Liver (tissue), 3 donors: ENCODE data around the gene SMIM10L2A.

ENCODE experiments used
- GABPA ChIP-seq, 2 donors: IDR thresholded peaks in 1 of 2; conservative IDR thresholded peaks in 1 of 2; 2 replicates each; pipeline ENCODE4 v1.6.1; 2016; ENCODE audit warnings: antibody characterized with exemption in 2 of 2, mild to moderate bottlenecking in 1 of 2, moderate library complexity in 1 of 2
- YY1 ChIP-seq: IDR thresholded peaks from 2 replicates; pipeline ENCODE4 v1.6.1; 2016; ENCODE audit warnings: antibody characterized with exemption, mild to moderate bottlenecking
- TF ChIP-seq, protein P1 (sequence below): fragments of 150-350 bp; IDR thresholded peaks from 2 replicates; pipeline ENCODE4 v1.5.1; 2017; ENCODE audit warnings: improper control_type of control experiment, low read depth, low read length; ENCODE audit not compliant: missing input control
- TF ChIP-seq, protein P2 (sequence below): IDR thresholded peaks from 2 replicates; pipeline ENCODE4 v1.6.1; 2016; ENCODE audit warnings: antibody characterized with exemption, mild to moderate bottlenecking
- donor health status: healthy.
- donor health status: healthy.

DNA sequence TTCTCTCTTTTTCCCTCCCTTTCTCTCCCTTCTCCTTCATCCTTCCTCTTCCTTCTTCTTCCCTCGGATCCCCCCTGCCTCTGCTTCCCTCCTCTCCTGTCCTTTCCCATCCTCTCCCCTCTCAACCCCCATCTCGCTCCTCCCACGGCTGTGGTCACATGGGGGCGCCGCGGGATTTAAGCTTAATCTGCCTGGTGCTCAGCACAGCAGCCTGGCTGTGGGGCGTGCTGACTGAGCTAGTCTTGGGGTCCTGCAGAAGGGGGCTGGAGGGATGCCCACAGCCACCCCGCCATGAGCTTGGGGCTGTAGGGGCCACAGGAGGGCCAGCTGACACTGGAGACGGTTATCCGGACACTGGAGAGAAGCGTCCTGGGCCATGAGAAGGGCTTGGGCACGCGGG lies 10.7 kb downstream of the SMIM10L2A start:
- TF ChIP-seq, protein P1, sequence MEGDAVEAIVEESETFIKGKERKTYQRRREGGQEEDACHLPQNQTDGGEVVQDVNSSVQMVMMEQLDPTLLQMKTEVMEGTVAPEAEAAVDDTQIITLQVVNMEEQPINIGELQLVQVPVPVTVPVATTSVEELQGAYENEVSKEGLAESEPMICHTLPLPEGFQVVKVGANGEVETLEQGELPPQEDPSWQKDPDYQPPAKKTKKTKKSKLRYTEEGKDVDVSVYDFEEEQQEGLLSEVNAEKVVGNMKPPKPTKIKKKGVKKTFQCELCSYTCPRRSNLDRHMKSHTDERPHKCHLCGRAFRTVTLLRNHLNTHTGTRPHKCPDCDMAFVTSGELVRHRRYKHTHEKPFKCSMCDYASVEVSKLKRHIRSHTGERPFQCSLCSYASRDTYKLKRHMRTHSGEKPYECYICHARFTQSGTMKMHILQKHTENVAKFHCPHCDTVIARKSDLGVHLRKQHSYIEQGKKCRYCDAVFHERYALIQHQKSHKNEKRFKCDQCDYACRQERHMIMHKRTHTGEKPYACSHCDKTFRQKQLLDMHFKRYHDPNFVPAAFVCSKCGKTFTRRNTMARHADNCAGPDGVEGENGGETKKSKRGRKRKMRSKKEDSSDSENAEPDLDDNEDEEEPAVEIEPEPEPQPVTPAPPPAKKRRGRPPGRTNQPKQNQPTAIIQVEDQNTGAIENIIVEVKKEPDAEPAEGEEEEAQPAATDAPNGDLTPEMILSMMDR, result no peak
- TF ChIP-seq, protein P2, sequence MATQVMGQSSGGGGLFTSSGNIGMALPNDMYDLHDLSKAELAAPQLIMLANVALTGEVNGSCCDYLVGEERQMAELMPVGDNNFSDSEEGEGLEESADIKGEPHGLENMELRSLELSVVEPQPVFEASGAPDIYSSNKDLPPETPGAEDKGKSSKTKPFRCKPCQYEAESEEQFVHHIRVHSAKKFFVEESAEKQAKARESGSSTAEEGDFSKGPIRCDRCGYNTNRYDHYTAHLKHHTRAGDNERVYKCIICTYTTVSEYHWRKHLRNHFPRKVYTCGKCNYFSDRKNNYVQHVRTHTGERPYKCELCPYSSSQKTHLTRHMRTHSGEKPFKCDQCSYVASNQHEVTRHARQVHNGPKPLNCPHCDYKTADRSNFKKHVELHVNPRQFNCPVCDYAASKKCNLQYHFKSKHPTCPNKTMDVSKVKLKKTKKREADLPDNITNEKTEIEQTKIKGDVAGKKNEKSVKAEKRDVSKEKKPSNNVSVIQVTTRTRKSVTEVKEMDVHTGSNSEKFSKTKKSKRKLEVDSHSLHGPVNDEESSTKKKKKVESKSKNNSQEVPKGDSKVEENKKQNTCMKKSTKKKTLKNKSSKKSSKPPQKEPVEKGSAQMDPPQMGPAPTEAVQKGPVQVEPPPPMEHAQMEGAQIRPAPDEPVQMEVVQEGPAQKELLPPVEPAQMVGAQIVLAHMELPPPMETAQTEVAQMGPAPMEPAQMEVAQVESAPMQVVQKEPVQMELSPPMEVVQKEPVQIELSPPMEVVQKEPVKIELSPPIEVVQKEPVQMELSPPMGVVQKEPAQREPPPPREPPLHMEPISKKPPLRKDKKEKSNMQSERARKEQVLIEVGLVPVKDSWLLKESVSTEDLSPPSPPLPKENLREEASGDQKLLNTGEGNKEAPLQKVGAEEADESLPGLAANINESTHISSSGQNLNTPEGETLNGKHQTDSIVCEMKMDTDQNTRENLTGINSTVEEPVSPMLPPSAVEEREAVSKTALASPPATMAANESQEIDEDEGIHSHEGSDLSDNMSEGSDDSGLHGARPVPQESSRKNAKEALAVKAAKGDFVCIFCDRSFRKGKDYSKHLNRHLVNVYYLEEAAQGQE, result no peak
- no peak for TF ChIP-seq YY1
- no peak for TF ChIP-seq GABPA (IDR thresholded peaks at IDR 0.05 in 1 of 2, conservative IDR thresholded peaks at IDR 0.05 in 1 of 2)
